GM19438 (cell line): Measurements from ENCODE around the gene TMEM175.

Source experiments
- ATAC-seq: cut with Tn5 transposase; IDR thresholded peaks from one replicate; pipeline ENCODE4 v1.9.1; 2021; ENCODE audit warnings: low read depth; ENCODE audit not compliant: unreplicated experiment

The TMEM175 gene

GRCh38 chr4:898869-899555 lies 33.2 kb upstream of the TMEM175 start:
- ATAC-seq, result no peak

GRCh38 chr4:899556-899906 lies 32.7 kb upstream of the TMEM175 start:
- ATAC-seq, result no peak

- ATAC-seq, result no peak
These were observed 32.2 kb upstream of the TMEM175 start for GRCh38 chr4:900073-900472.

GRCh38 chr4:900721-901120 lies 31.5 kb upstream of the TMEM175 start:
- ATAC-seq, result no peak

DNA sequence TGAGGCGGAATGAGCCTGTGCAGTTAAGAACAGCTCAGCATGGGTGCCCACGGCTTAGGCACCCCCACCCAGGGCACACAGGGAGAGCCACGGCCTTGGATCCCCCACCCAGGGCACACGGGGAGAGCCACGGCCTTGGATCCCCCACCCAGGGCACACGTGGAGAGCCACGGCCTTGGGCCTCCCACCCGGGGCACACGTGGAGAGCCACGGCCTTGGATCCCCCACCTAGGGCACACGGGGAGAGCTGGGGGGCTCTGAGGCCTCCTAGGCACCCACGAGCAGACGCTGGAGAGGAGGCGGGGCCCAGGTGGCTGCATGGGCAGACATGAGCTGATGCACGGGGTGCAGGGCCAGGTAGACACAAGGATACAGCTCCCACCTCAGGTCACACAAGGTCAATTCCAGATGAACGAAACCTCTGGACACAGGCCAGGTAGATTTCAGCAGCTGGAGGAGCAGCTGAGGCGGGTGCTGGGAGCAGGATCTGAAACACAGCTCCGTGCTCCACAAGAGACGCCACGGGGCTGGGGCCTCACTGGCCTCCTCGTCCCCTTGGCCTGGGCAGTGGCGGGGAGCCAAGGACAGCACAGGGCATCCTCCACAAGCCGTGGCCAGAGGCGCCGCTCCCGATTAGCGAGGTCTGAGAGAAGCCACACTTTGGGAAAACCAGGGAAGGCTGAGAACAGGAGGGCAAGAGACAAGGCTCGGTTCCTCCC lies 30.9 kb upstream of the TMEM175 start:
- no peak for ATAC-seq

DNA sequence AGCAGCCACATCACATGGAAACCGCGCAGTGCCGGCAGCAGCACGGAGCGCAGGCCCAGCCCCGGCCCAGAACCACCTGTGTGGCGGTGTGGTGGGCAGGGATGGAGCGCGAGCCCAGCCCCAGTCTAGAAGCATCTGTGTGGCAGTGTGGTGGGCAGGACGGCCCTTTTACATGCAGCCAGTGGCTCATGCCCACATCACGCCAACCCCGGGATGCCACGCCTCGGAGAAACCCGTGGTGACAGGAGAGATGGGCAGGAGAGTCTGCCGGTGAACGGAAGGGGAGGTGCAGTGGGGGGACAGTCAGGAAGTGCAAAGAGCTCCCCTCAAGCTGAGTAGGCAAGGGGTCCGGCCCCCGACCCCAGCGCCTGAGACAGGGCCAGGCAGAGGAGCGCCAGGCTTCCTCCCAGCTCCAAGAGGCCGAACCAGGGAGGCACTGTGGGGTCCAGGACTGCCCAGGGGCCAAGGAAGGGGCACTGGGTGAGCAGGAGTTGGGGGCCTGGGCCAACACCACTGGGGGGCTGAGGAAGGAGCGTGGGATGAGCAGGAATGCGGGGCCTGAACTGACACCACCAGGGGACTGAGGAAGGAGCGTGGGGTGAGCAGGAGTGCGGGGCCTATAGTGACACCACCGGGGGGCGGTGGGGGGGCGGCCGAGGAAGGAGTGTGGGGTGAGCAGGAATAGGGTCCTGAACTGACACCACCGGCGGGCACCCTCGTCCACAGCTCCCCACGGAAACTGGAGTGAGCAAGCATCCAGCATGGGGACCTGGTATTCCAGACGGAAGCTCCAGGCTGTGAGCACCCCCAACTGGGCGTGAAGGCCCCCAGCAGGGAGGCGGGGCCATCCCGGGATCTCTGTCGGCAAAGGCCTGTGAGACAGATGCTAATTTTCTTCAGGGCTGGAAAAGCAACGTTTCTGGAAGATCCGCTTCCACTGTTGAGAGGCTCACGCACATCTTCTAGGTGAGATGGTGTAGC lies 28.9 kb upstream of the TMEM175 start:
- no peak for ATAC-seq

- ATAC-seq, result no peak
These were observed 26.5 kb upstream of the TMEM175 start for GRCh38 chr4:905485-906338.

- ATAC-seq, result no peak
These were observed 25.7 kb upstream of the TMEM175 start for GRCh38 chr4:906339-907102.

- ATAC-seq, result no peak
These were observed 25.2 kb upstream of the TMEM175 start for GRCh38 chr4:907103-907400.

DNA sequence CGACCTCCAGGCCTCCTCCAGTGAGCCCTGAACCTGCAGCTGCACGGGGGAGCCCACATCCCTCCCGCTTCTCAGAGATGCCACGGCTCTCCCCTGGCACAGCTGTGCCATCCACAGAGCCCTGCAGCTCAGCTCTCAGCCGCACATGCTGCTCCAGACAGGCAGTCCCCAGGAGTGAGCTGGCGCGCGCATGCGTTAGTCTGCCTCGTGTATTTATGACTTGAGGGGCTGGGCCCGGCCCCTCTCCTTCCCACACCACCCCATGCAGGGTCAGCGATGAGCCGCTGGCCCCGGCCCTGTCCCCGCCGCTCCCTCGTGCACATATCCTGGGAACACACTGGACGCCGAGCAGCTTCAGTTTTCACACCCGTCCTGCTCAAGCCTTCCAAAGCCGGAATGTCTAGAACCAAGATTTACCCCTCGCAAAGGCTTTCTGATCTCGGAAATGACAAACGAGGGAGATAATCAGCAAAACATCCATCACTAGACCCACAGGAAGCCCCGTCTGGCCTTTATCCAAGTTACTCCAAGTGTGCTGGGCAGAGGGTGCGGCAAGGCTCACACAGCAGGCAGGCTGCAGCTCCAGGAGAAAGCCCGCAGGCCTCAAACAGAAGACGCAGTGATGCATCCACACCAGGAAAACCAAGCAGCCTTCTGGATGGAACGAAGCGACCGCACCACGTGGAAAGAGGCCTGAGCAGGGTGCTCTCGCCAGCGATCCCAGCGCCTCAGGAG lies 24.4 kb upstream of the TMEM175 start:
- ATAC-seq, result no peak

DNA sequence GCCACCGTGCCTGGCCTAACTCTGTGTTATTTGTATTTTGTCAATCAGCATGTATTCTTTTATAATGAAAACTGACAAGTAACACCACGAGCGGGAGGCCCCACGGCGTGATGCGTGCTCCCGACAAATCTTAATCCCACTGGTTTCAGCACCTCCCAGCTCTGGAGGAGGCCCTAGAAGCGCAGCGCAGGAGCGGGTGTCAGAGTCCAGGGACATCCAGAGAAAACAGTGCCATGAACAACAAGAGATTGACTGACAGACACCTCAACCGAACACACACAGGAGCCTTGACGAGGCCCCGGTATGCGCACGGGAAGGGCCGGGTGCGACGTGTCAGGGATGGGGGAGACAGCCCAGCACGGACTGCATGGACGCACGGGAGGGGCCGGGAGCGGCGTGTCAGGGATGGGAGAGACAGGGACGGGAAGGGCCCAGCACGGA lies 23.1 kb upstream of the TMEM175 start:
- no peak for ATAC-seq

DNA sequence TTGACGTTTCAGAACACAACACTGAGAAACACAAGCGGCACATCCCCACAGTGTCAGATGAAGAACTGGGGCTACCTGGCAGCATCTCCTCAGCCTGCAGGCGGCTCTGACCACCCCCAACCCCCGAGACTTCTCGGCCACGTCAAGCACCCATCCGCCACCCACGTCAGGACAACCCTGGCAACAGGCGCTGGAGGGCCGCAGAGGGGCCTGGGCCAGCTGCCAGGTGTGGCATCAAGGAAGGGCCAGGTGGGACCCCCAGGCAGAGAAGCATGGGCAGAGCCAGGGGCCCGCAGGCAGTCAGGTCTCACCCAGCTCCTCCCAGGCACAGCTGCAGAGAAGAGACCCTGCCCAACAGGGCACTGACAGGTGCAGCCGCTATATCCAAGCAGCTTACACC lies 22.4 kb upstream of the TMEM175 start:
- no peak for ATAC-seq

GRCh38 chr4:910366-911091 lies 21.7 kb upstream of the TMEM175 start:
- ATAC-seq, result no peak

- no peak for ATAC-seq
These were observed 21.0 kb upstream of the TMEM175 start for GRCh38 chr4:911221-911751.

DNA sequence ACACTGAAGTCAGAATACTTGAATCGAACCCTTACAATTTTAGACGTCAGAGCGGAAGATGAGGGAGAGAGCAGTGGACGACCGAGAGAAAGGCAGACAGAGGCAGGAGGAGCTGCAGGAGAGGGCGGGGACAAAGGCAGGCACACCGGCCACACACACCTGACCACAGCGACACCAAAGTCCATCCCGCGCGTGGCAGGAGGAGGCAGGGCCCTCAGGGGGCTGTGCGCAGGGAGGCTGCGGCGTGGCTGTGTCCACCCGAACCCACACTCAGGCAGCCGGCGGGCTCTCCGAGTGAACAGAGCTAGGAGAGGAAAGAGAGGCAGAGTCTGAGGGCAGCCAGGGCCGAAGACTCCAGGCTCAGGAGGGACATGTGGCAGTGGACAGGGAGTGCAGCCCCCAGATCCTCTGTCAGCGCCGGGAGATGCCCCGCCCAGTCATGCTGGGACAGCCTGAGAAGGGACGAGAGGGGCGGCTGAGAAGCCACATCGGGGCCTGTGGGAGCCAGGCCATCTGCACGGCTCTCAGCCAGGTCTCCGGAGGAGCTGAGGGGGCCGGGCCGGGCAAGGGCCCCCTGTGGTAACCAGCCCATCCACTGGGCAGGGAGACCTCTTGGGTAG lies 20.3 kb upstream of the TMEM175 start:
- no peak for ATAC-seq

GRCh38 chr4:912548-913279 lies 19.5 kb upstream of the TMEM175 start:
- no peak for ATAC-seq

- no peak for ATAC-seq
These were observed 19.0 kb upstream of the TMEM175 start for GRCh38 chr4:913280-913618.
